HUES48 (cell line): ENCODE measurements around the gene KCNJ4.
A peak's percentile ranks its signal among the peaks of the same experiment; 100 is the strongest.

Source experiments
- H3K27ac ChIP-seq: one replicate; pipeline ENCODE4 v1.7.0; 2013; ENCODE audit warnings: low read depth, low read length, inconsistent platforms
- H3K27me3 ChIP-seq: 2 replicates; pipeline ENCODE4 v1.6.1; 2013; ENCODE audit warnings: mild to moderate bottlenecking, low read length; ENCODE audit not compliant: control insufficient read depth, insufficient read depth
- H3K36me3 ChIP-seq: 2 replicates; pipeline ENCODE4 v1.6.1; 2013; ENCODE audit warnings: low read length; ENCODE audit not compliant: control insufficient read depth, insufficient read depth
- H3K4me1 ChIP-seq: 2 replicates; pipeline ENCODE4 v1.6.1; 2013; ENCODE audit warnings: mild to moderate bottlenecking, low read length; ENCODE audit not compliant: control insufficient read depth, insufficient read depth
- H3K4me3 ChIP-seq: 2 replicates; pipeline ENCODE4 v1.5.1; 2013; ENCODE audit warnings: mild to moderate bottlenecking, low read depth, low read length
- H3K9ac ChIP-seq: 2 replicates; pipeline ENCODE4 v1.6.1; 2013; ENCODE audit warnings: mild to moderate bottlenecking, low read depth, low read length, moderate library complexity
- H3K9me3 ChIP-seq: 2 replicates; pipeline ENCODE4 v1.6.1; 2013; ENCODE audit warnings: low read length; ENCODE audit not compliant: control insufficient read depth, insufficient read depth

The KCNJ4 gene

GRCh38 chr22:38418589-38418988 is 36.4 kb downstream of the KCNJ4 start:
- Histone ChIP-seq H3K27ac (no peak overlapping the region), H3K4me1 (peaks cover 7% of the 10 kb centered on the region), H3K4me3 (no peak overlapping the region), H3K9me3 (no peaks in the 10 kb centered on the region), H3K36me3 (no peaks in the 10 kb centered on the region), H3K27me3 (no peaks in the 10 kb centered on the region), H3K9ac (no peak overlapping the region)

- no peak overlapping the region for H3K9ac ChIP-seq
- H3K36me3 ChIP-seq = no peaks in the 10 kb centered on the region
- H3K9me3 ChIP-seq = no peaks in the 10 kb centered on the region
- no peak overlapping the region for H3K4me3 ChIP-seq
- H3K4me1 ChIP-seq = peaks cover 5% of the 10 kb centered on the region
- H3K27me3 ChIP-seq = no peaks in the 10 kb centered on the region
- H3K27ac ChIP-seq = no peak overlapping the region
These were observed 37.5 kb downstream of the KCNJ4 start for GRCh38 chr22:38417252-38418060.

- Histone ChIP-seq H3K9me3 (no peaks in the 10 kb centered on the region), H3K4me3 (no peak overlapping the region), H3K4me1 (peaks cover 3% of the 10 kb centered on the region; the same call in 1 of the 2 replicates), H3K9ac (no peak overlapping the region), H3K27ac (no peak overlapping the region), H3K36me3 (no peaks in the 10 kb centered on the region), H3K27me3 (no peaks in the 10 kb centered on the region)
These were observed 38.3 kb downstream of the KCNJ4 start for GRCh38 chr22:38416621-38417251.

GRCh38 chr22:38415561-38416321 is 39.3 kb downstream of the KCNJ4 start:
- H3K9me3 ChIP-seq = no peaks in the 10 kb centered on the region; the same call in 1 of the 2 replicates
- H3K9ac ChIP-seq = no peak overlapping the region
- no peak overlapping the region for H3K27ac ChIP-seq

GRCh38 chr22:38415046-38415445 is 40.0 kb downstream of the KCNJ4 start:
- Histone ChIP-seq H3K9me3 (no peaks in the 10 kb centered on the region; the same call in 1 of the 2 replicates), H3K9ac (no peak overlapping the region), H3K36me3 (no peaks in the 10 kb centered on the region), H3K4me1 (peaks cover 3% of the 10 kb centered on the region; the same call in 1 of the 2 replicates), H3K4me3 (no peak overlapping the region), H3K27me3 (no peaks in the 10 kb centered on the region), H3K27ac (no peak overlapping the region)

More at GRCh38 chr22:38415561-38416321, 39.3 kb downstream of the KCNJ4 start:
- H3K4me3 ChIP-seq = no peak overlapping the region
- no peaks in the 10 kb centered on the region for H3K27me3 ChIP-seq
- no peaks in the 10 kb centered on the region for H3K36me3 ChIP-seq
- peaks cover 3% of the 10 kb centered on the region; the same call in 1 of the 2 replicates for H3K4me1 ChIP-seq

- Histone ChIP-seq H3K36me3 (no peaks in the 10 kb centered on the region), H3K9me3 (no peaks in the 10 kb centered on the region; the same call in 1 of the 2 replicates), H3K9ac (no peak overlapping the region), H3K4me1 (peaks cover 3% of the 10 kb centered on the region; the same call in 1 of the 2 replicates), H3K27ac (no peak overlapping the region), H3K4me3 (no peak overlapping the region), H3K27me3 (no peaks in the 10 kb centered on the region)
These were observed 41.0 kb downstream of the KCNJ4 start for GRCh38 chr22:38414009-38414395.

- H3K9ac ChIP-seq = no peak overlapping the region
- peak overlapping the region; percentile 38; the same call in 1 of the 2 replicates for H3K4me3 ChIP-seq
- no peaks in the 10 kb centered on the region for H3K36me3 ChIP-seq
- H3K27me3 ChIP-seq = no peaks in the 10 kb centered on the region
- H3K4me1 ChIP-seq = peaks cover 3% of the 10 kb centered on the region; the same call in 1 of the 2 replicates
- H3K9me3 ChIP-seq = no peaks in the 10 kb centered on the region; the same call in 1 of the 2 replicates
- no peak overlapping the region for H3K27ac ChIP-seq
These were observed 41.7 kb downstream of the KCNJ4 start for GRCh38 chr22:38413085-38414008.

- Histone ChIP-seq H3K9ac (no peak overlapping the region), H3K27me3 (no peaks in the 10 kb centered on the region), H3K4me1 (peaks cover 3% of the 10 kb centered on the region; the same call in 1 of the 2 replicates), H3K27ac (no peak overlapping the region), H3K36me3 (no peaks in the 10 kb centered on the region), H3K9me3 (no peaks in the 10 kb centered on the region; the same call in 1 of the 2 replicates), H3K4me3 (peak overlapping the region; percentile 38; the same call in 1 of the 2 replicates)
These were observed 42.4 kb downstream of the KCNJ4 start for GRCh38 chr22:38412435-38413084.

GRCh38 chr22:38411016-38411415 is 44.0 kb downstream of the KCNJ4 start:
- peaks cover 3% of the 10 kb centered on the region; the same call in 1 of the 2 replicates for H3K4me1 ChIP-seq
- H3K36me3 ChIP-seq = no peaks in the 10 kb centered on the region
- no peaks in the 10 kb centered on the region for H3K27me3 ChIP-seq
- no peak overlapping the region for H3K9ac ChIP-seq
- no peaks in the 10 kb centered on the region; the same call in 1 of the 2 replicates for H3K9me3 ChIP-seq
- no peak overlapping the region for H3K4me3 ChIP-seq
- no peak overlapping the region for H3K27ac ChIP-seq
